Duodenal mucosa (tissue), 2 donors: ENCODE data around the gene CDK9.

Experiments used
- H3K27ac ChIP-seq: one replicate; pipeline ENCODE4 v1.7.0; 2013; ENCODE audit warnings: low read depth, low read length
- H3K27me3 ChIP-seq, 2 donors: one replicate each; pipeline ENCODE4 v1.7.0; 2013; ENCODE audit warnings: low read length in 2 of 2, control low read depth in 1 of 2; ENCODE audit not compliant: insufficient read depth in 2 of 2, control insufficient read depth in 1 of 2
- H3K36me3 ChIP-seq, 2 donors: one replicate each; pipeline ENCODE4 v1.7.0; 2013; ENCODE audit warnings: low read length in 2 of 2, control low read depth in 1 of 2; ENCODE audit not compliant: insufficient read depth in 2 of 2, control insufficient read depth in 1 of 2
- H3K4me1 ChIP-seq, 2 donors: one replicate each; pipeline ENCODE4 v1.7.0; 2013; ENCODE audit warnings: low read length in 2 of 2, control low read depth in 1 of 2; ENCODE audit not compliant: insufficient read depth in 2 of 2, control insufficient read depth in 1 of 2
- H3K4me3 ChIP-seq, 2 donors: one replicate each; pipeline ENCODE4 v1.7.0; 2013; ENCODE audit warnings: low read length in 2 of 2, low read depth in 1 of 2
- H3K9ac ChIP-seq, 2 donors: one replicate each; pipeline ENCODE4 v1.7.0; 2013; ENCODE audit warnings: low read length in 2 of 2, low read depth in 1 of 2
- H3K9me3 ChIP-seq, 2 donors: one replicate each; pipeline ENCODE4 v1.7.0; 2013; ENCODE audit warnings: low read length in 2 of 2, control low read depth in 1 of 2; ENCODE audit not compliant: control insufficient read depth in 1 of 2

CDK9 gene

GRCh38 chr9:127785933-127786772 is at the start of gene CDK9:
Gene CDK9 (plus strand): TSS chr9:127786034. CDS start chr9:127786149, 115 bp downstream.
- Histone ChIP-seq H3K36me3 (peaks cover 31 to 43% of the 10 kb centered on the region in 2 donors), H3K9ac (peak within 1 kb of the TSS; percentile 70 to 76), H3K9me3 (no peaks in the 10 kb centered on the region), H3K27me3 (no peaks in the 10 kb centered on the region), H3K27ac (peak within 1 kb of the TSS; percentile 88), H3K4me1 (peaks cover 14 to 39% of the 10 kb centered on the region in 2 donors), H3K4me3 (peak within 1 kb of the TSS; percentile 79 to 88)

DNA sequence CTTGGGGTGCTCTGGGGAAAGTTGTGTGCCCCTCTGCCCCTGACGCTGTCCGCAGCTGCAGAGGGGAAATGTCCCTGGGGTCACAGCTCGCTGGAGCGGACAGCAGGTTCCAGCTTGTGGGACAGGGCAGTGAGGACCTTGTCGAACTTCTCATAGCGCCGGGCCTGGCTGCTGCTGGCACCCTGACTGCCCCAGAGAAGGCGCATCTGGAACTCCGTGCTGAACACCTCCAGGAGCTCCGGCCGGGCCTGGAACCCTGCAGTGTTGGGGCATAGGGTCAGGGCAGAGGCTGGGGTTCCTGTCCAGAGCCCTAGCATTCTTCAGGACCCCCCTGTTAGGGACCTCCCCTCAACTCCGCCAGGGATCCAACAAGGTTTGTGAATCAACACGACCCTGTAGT is 47.2 kb upstream of the CDK9 start:
- Histone ChIP-seq H3K4me3 (no peak overlapping the region), H3K27ac (no peak overlapping the region), H3K9ac (no peak overlapping the region), H3K9me3 (no peaks in the 10 kb centered on the region), H3K27me3 (peaks cover 4 to 7% of the 10 kb centered on the region in 2 donors), H3K36me3 (peaks cover 0 to 8% of the 10 kb centered on the region in 2 donors), H3K4me1 (peaks cover 12 to 24% of the 10 kb centered on the region in 2 donors)

DNA sequence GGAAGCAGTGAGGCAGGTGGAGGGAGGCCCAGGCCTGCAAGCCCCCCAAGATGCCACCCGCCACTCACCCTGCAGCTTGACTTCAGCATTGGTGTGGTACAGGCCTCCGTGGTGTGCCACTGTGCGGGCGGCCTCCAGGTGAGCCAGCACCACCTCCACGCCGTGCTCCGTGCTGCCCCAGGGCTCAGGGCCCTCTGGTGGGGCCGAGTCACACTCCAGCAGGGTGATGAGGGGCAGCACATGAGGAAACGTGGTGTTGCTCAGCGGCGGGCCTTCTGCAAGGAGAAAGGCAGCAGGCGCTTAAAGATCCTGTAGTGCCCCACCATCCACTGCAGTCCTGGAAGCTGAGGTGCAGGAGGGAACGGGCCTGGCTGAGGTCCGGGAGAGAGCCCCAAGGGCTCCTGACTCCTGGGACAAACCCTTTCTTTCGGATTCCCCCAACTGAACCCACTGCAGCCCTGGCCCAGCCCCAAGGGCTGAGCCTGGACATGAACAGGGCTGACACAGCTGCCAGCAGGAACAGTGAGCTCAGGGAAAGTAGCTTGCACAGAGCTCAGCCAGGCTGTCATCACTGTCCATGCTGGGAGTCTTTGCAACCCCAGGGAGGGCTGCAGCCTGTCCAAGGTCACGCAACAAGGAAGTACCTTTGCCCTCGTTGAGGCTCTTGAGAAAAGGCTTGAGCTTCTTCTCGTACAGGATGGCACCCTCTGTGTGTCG is 46.1 kb upstream of the CDK9 start:
- peaks cover 0 to 8% of the 10 kb centered on the region in 2 donors for H3K36me3 ChIP-seq
- H3K9ac ChIP-seq = no peak overlapping the region
- H3K4me3 ChIP-seq = no peak overlapping the region
- H3K27me3 ChIP-seq = peaks cover 4 to 7% of the 10 kb centered on the region in 2 donors
- H3K4me1 ChIP-seq = peaks cover 5 to 14% of the 10 kb centered on the region in 2 donors
- no peaks in the 10 kb centered on the region for H3K9me3 ChIP-seq
- H3K27ac ChIP-seq = no peak overlapping the region

DNA sequence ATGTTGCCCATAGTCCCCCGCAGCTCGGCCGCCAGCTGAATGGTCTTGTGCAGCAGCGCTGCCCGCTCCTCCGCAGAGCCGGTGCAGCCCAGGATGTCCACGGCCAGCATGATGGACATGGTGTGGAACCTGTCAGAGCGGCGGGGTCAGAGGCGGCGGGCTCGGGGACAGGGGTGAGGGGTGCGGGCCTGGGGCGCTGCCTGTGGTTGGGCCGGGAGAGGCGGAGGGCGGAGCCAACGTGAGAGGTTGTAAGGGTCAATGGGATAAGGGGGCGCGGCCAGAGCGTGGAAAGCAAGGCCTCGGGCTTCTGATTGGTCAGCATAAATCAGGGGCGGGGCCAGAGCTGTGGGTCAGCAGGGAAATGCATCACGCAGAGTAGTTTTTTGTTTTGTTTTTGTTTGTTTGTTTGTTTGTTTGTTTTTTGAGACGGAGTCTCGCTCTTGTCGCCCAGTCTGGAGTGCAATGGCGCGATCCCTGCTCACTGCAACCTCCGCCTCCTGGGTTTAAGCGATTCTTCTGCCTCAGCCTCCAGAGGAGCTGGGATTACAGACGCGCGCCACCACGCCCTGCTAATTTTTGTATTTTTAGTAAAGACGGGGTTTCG is 43.9 kb upstream of the CDK9 start:
- Histone ChIP-seq H3K4me3 (no peak overlapping the region), H3K27me3 (peaks cover 4 to 7% of the 10 kb centered on the region in 2 donors), H3K27ac (no peak overlapping the region), H3K9ac (no peak overlapping the region), H3K9me3 (no peaks in the 10 kb centered on the region), H3K4me1 (peaks cover 5 to 7% of the 10 kb centered on the region in 2 donors), H3K36me3 (peaks cover 0 to 11% of the 10 kb centered on the region in 2 donors)

DNA sequence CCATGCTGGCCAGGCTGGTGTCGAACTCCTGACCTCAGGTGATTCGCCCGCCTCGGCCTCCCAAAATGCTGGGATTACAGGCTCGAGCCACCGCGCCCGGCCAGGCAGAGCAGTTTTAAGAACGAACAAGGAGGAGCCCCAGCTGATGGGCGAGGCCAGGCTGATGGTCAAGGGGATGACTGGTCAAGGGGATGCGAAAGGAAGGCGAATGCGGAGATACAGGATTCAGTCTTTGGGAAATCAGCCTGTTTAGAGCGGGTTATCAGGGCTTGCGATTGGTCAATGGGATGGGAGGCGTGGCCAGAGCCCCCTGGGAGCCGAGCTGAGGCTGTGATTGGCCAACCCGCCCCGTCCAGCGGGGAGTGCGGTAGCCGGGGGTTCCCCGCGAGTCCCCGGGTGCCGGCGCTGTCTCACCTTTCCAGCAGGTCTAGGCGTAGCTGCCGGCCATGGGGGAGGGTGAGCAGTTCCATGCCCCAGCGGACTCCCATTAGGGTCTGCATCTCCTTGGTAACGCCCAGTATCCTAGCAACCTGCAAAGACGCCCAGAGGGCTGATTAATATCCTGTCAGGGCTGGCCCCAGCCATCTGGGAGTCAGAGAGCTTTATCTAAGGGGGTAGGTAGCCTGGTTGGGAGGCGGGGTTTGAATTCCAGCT is 43.3 kb upstream of the CDK9 start:
- H3K27ac ChIP-seq = no peak overlapping the region
- no peak overlapping the region for H3K9ac ChIP-seq
- no peak overlapping the region for H3K4me3 ChIP-seq

GRCh38 chr9:127744398-127745110 is 41.3 kb upstream of the CDK9 start:
- Histone ChIP-seq H3K27ac (no peak overlapping the region), H3K36me3 (peaks cover 4 to 26% of the 10 kb centered on the region in 2 donors), H3K4me1 (peaks cover 5 to 7% of the 10 kb centered on the region in 2 donors)

More for the DNA sequence above, 43.3 kb upstream of the CDK9 start:
- Histone ChIP-seq H3K4me1 (peaks cover 5 to 7% of the 10 kb centered on the region in 2 donors), H3K27me3 (peaks cover 4 to 7% of the 10 kb centered on the region in 2 donors), H3K9me3 (no peaks in the 10 kb centered on the region), H3K36me3 (peaks cover 0 to 15% of the 10 kb centered on the region in 2 donors)

DNA sequence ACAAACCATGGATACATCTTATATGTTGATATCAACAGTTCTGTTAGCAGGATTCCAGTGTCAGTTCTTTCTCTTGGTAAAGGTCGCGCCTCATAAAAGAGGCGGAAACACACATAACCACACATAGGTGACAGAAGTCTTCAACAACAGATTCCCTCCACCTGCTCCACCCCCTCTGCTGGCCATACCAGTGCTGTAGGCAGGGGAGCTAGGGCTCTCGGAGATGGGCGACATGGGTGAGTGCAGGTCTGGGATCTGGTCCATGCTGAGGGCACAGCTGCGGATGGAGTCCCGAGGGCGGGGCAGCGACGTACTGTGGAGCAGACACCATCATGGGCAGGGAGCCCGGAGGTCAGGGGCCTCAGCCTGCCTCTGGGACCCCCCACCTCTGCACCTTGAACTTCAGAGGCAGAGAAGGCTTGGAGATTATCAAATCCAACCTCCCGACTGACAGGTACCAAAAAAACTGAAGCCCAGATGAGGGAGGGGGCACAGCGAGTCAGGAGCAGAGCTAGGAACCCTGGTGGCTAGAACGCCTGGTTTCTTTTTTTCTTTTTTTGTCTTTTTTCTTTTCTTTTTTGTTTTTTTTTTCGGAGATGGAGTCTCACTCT is 38.8 kb upstream of the CDK9 start:
- H3K9ac ChIP-seq = no peak overlapping the region
- peaks cover 7 to 8% of the 10 kb centered on the region in 2 donors for H3K27me3 ChIP-seq
- H3K4me1 ChIP-seq = no peaks in the 10 kb centered on the region
- no peak overlapping the region for H3K4me3 ChIP-seq
- peaks cover 4 to 27% of the 10 kb centered on the region in 2 donors for H3K36me3 ChIP-seq
- H3K9me3 ChIP-seq = no peaks in the 10 kb centered on the region
- H3K27ac ChIP-seq = no peak overlapping the region

More at GRCh38 chr9:127744398-127745110, 41.3 kb upstream of the CDK9 start:
- H3K27me3 ChIP-seq = peaks cover 4 to 7% of the 10 kb centered on the region in 2 donors
- no peak overlapping the region for H3K4me3 ChIP-seq
- H3K9me3 ChIP-seq = no peaks in the 10 kb centered on the region
- H3K9ac ChIP-seq = no peak overlapping the region

GRCh38 chr9:127749090-127749787 is 36.6 kb upstream of the CDK9 start:
- Histone ChIP-seq H3K36me3 (peaks cover 4 to 27% of the 10 kb centered on the region in 2 donors), H3K4me1 (no peaks in the 10 kb centered on the region), H3K27ac (no peak overlapping the region), H3K9ac (no peak overlapping the region), H3K27me3 (peaks cover 0 to 3% of the 10 kb centered on the region in 2 donors), H3K9me3 (no peaks in the 10 kb centered on the region), H3K4me3 (no peak overlapping the region)
